Adrenal gland (tissue), 5 donors: ENCODE data around the gene UNC5C.

ENCODE experiments used
- POLR2A ChIP-seq, 2 donors: fragments of 450-650 bp; IDR thresholded peaks; one replicate each; pipeline ENCODE4 v1.6.1; 2017; ENCODE audit warnings: antibody characterized with exemption in 2 of 2, mild to moderate bottlenecking in 2 of 2, moderate library complexity in 1 of 2
- TF ChIP-seq, protein P1 (sequence below), 6 experiments: fragments of 450-650 bp in 4 of 6; fragments of 200-600 bp in 2 of 6; sonication (generic) in 1 of 6; IDR thresholded peaks; 1 replicate in 5 of 6; 2 replicates in 1 of 6; pipeline versions ENCODE4 v1.5.1 to v1.8.0; 2016 to 2021; ENCODE audit warnings: antibody characterized with exemption in 6 of 6, mild to moderate bottlenecking in 2 of 6, moderate library complexity in 1 of 6
- donor health status: DM: no; HTN: no; CAD: no.

DNA sequence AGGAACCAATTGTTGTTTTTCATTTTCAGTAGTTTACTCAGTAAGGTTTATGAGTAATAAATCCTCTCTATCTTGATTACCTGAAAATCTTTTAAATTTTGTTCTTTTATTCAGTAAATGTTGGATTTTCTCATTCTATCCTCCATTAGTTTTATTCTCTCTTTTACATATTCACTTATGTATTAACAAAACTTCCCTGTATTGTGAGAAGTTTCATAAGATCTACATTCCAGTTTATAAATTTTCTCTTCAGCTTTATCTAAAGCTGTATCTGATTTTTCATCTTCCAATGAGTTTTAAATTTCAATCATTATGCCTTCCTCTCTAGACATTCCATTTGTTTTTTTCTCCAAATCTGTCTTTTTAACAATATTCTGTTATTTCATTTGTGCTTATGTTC lies 310.2 kb downstream of the UNC5C start:
- TF ChIP-seq, protein P1, sequence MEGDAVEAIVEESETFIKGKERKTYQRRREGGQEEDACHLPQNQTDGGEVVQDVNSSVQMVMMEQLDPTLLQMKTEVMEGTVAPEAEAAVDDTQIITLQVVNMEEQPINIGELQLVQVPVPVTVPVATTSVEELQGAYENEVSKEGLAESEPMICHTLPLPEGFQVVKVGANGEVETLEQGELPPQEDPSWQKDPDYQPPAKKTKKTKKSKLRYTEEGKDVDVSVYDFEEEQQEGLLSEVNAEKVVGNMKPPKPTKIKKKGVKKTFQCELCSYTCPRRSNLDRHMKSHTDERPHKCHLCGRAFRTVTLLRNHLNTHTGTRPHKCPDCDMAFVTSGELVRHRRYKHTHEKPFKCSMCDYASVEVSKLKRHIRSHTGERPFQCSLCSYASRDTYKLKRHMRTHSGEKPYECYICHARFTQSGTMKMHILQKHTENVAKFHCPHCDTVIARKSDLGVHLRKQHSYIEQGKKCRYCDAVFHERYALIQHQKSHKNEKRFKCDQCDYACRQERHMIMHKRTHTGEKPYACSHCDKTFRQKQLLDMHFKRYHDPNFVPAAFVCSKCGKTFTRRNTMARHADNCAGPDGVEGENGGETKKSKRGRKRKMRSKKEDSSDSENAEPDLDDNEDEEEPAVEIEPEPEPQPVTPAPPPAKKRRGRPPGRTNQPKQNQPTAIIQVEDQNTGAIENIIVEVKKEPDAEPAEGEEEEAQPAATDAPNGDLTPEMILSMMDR (IDR thresholded peaks at IDR 0.05): no peak
- TF ChIP-seq POLR2A (IDR thresholded peaks at IDR 0.05): no peak
